Stimulated activated CD8-positive, alpha-beta memory T cell treated with anti-CD3 and anti-CD28 coated beads, Interleukin-4, amount 100 ng/mL, for 48 hours (primary cell): ENCODE results near the gene WLS.
"Not testable (repeated sequence)": the region's sequence is repeated elsewhere in the genome, so short reads cannot be mapped to it uniquely, and the experiment has no call there.

ENCODE experiments used
- DNase-seq: peaks from one replicate; pipeline ENCODE4 v3.0.0-alpha.2; 2020

The WLS gene

GRCh38 chr1:68161672-68162071 lies 70.7 kb downstream of the WLS start:
- DNase-seq, result not testable (repeated sequence)

- DNase-seq, result not testable (repeated sequence)
Measured at GRCh38 chr1:68160935-68161334, 71.4 kb downstream of the WLS start.

- no peak for DNase-seq
Measured at GRCh38 chr1:68160021-68160420, 72.3 kb downstream of the WLS start.

- no peak for DNase-seq
Measured at GRCh38 chr1:68158837-68159236, 73.5 kb downstream of the WLS start.

- no peak for DNase-seq
Measured at GRCh38 chr1:68157416-68157815, 74.9 kb downstream of the WLS start.

GRCh38 chr1:68151690-68152089 lies 80.6 kb downstream of the WLS start:
- DNase-seq, result no peak

- no peak for DNase-seq
Measured at GRCh38 chr1:68149907-68150306, 82.4 kb downstream of the WLS start.

- DNase-seq, result no peak
Measured at GRCh38 chr1:68149110-68149798, 83.1 kb downstream of the WLS start.

- DNase-seq, result no peak
Measured at GRCh38 chr1:68148631-68149030, 83.7 kb downstream of the WLS start.

GRCh38 chr1:68147534-68148171 lies 84.7 kb downstream of the WLS start:
- DNase-seq, result no peak

GRCh38 chr1:68145418-68146126 lies 86.8 kb downstream of the WLS start:
- DNase-seq, result no peak

GRCh38 chr1:68144856-68145255 lies 87.5 kb downstream of the WLS start:
- no peak for DNase-seq

GRCh38 chr1:68143633-68144032 lies 88.7 kb downstream of the WLS start:
- no peak for DNase-seq

GRCh38 chr1:68142461-68142860 lies 89.9 kb downstream of the WLS start:
- no peak for DNase-seq

GRCh38 chr1:68142036-68142435 lies 90.3 kb downstream of the WLS start:
- DNase-seq, result no peak

GRCh38 chr1:68141071-68142021 lies 91.0 kb downstream of the WLS start:
- no peak for DNase-seq

- no peak for DNase-seq
Measured at GRCh38 chr1:68140536-68140935, 91.8 kb downstream of the WLS start.

GRCh38 chr1:68136187-68136586 lies 96.1 kb downstream of the WLS start:
- no peak for DNase-seq

GRCh38 chr1:68132426-68133130 lies 99.7 kb downstream of the WLS start:
- DNase-seq, result no peak

- no peak for DNase-seq
Measured at GRCh38 chr1:68131261-68131660, 101.1 kb downstream of the WLS start.

- DNase-seq, result no peak
Measured at GRCh38 chr1:68129536-68130250, 102.6 kb downstream of the WLS start.

GRCh38 chr1:68128820-68129219 lies 103.5 kb downstream of the WLS start:
- no peak for DNase-seq
